Naive thymus-derived CD8-positive, alpha-beta T cell (primary cell): ENCODE results near the gene ATXN2. TPM values are rescaled to one million over a fixed set of nuclear protein-coding genes. Genes with fewer than 3 reads are reported as not detected.
A peak's percentile ranks its signal among the peaks of the same experiment; 100 is the strongest.
"Not testable (repeated sequence)": the region's sequence is repeated elsewhere in the genome, so short reads cannot be mapped to it uniquely, and the experiment has no call there.

Experiments used
- ATAC-seq, 2 donors: fragments of 150-1000 bp; cut with Tn5 transposase in 1 of 2; sonication (Bioruptor Pico), chemical (Tn5 transposase) in 1 of 2; 1 replicate in 1 of 2; 2 replicates in 1 of 2; pipeline ENCODE4 v1.10.0; 2021; ENCODE audit warnings: mild to moderate bottlenecking in 2 of 2, moderate library complexity in 2 of 2
- POLR2A ChIA-PET: fragments of 350-600 bp; sonication (Branson Sonifier 250); formaldehyde crosslinking; loops from one replicate; lab custom pipeline; 2021; ENCODE audit warnings: antibody characterized with exemption; lab: Charles Lee
- DNase-seq, 10 donors: peaks; one replicate each; pipeline versions ENCODE4 v3.0.0 to v3.0.0-alpha.2; 2020 to 2022
- H3K27ac Mint-ChIP-seq, 10 donors: one replicate each; pipeline ENCODE4 v1.8.0; 2020 to 2022; ENCODE audit warnings: mild to moderate bottlenecking in 10 of 10, mixed read lengths in 10 of 10, moderate library complexity in 4 of 10, inconsistent platforms in 1 of 10
- H3K27me3 Mint-ChIP-seq, 5 donors: one replicate each; pipeline ENCODE4 v1.8.0; 2021 to 2022; ENCODE audit warnings: mixed read lengths in 5 of 5
- H3K36me3 Mint-ChIP-seq, 3 donors: one replicate each; pipeline ENCODE4 v1.8.0; 2020 to 2022; ENCODE audit warnings: mixed read lengths in 3 of 3, mild to moderate bottlenecking in 2 of 3, inconsistent platforms in 1 of 3
- H3K4me1 Mint-ChIP-seq, 4 donors: one replicate each; pipeline ENCODE4 v1.8.0; 2021 to 2022; ENCODE audit warnings: mixed read lengths in 4 of 4
- H3K4me3 Mint-ChIP-seq, 10 donors: one replicate each; pipeline ENCODE4 v1.8.0; 2020 to 2022; ENCODE audit warnings: mild to moderate bottlenecking in 10 of 10, mixed read lengths in 10 of 10, moderate library complexity in 6 of 10, inconsistent platforms in 1 of 10
- H3K9me3 Mint-ChIP-seq, 9 donors: one replicate each; pipeline ENCODE4 v1.8.0; 2020 to 2022; ENCODE audit warnings: mixed read lengths in 9 of 9, mild to moderate bottlenecking in 3 of 9, inconsistent platforms in 1 of 9, moderate library complexity in 1 of 9
- polyA plus RNA-seq, 3 donors: library from polyadenylated mRNA; unstranded; fragments of 300-500 nt; fragmentation: Illumina TruSeq; gene quantifications; one replicate each; pipeline ENCODE4 v1.2.3, GENCODE V29; 2021
- total RNA-seq, 8 experiments: library from RNA in 2 of 8; stranded (reverse) in 2 of 8; gene quantifications; one replicate each; pipeline ENCODE4 v1.2.3 and lab custom pipeline; 2021 to 2026

ATXN2 gene
- total and polyA plus RNA-seq, 5 experiments from 2014 or later = 14.5 to 63.0 (median 27.4) TPM

GRCh38 chr12:111596985-111597830, 1.9 kb downstream of the ATXN2 start:
- H3K4me3 Mint-ChIP-seq = peak overlapping the region; percentile 90 to 99 (median 94)
- peak overlapping the region; percentile 87 to 98 (median 92) for H3K27ac Mint-ChIP-seq
- DNase-seq (peak in 8 of 10 donors; percentile 1 to 31 (median 11)), ATAC-seq (no peak)
- H3K36me3 Mint-ChIP-seq = no peaks in the 10 kb centered on the region
- H3K9me3 Mint-ChIP-seq = no peaks in the 10 kb centered on the region
- H3K27me3 Mint-ChIP-seq = peaks cover 0 to 3% (median 0%) of the 10 kb centered on the region in 5 donors
- POLR2A ChIA-PET = no interaction called here
- peaks cover 22 to 51% (median 46%) of the 10 kb centered on the region in 4 donors for H3K4me1 Mint-ChIP-seq

- peak overlapping the region in 4 of 10 donors; percentile 32 to 87 (median 64) for H3K27ac Mint-ChIP-seq
- not testable (repeated sequence) for H3K9me3 Mint-ChIP-seq, DNase-seq, H3K36me3 Mint-ChIP-seq, H3K27me3 Mint-ChIP-seq, ATAC-seq
- H3K4me1 Mint-ChIP-seq = peaks cover 22 to 52% (median 46%) of the 10 kb centered on the region in 4 donors
- peak overlapping the region in 3 of 10 donors; percentile 9 to 56 (median 37) for H3K4me3 Mint-ChIP-seq
- POLR2A ChIA-PET = interaction anchor here (0.6 kb wide), 1 partner anchor 48 kb away, joined by 3 read pairs; no protein-coding TSS in a partner anchor
Observed at GRCh38 chr12:111595341-111595835, 3.7 kb downstream of the ATXN2 start.

GRCh38 chr12:111591399-111592010, 7.6 kb downstream of the ATXN2 start:
- H3K9me3 Mint-ChIP-seq, POLR2A ChIA-PET: not testable (repeated sequence)
- H3K4me1 Mint-ChIP-seq = peaks cover 12 to 60% (median 38%) of the 10 kb centered on the region in 4 donors

GRCh38 chr12:111590552-111590951, 8.6 kb downstream of the ATXN2 start:
- H3K27ac Mint-ChIP-seq = peak overlapping the region in 1 of 10 donors; percentile 17
- DNase-seq = no peak
- H3K36me3 Mint-ChIP-seq = peaks cover 0 to 2% (median 0%) of the 10 kb centered on the region in 3 donors
- H3K9me3 Mint-ChIP-seq = no peaks in the 10 kb centered on the region
- H3K27me3 Mint-ChIP-seq = no peaks in the 10 kb centered on the region
- POLR2A ChIA-PET = interaction anchor here (0.6 kb wide), 1 partner anchor 239 kb away, joined by 3 read pairs; no protein-coding TSS in a partner anchor
- H3K4me1 Mint-ChIP-seq = peaks cover 8 to 54% (median 33%) of the 10 kb centered on the region in 4 donors
- H3K4me3 Mint-ChIP-seq = no peak overlapping the region
- ATAC-seq = no peak

More at GRCh38 chr12:111591399-111592010, 7.6 kb downstream of the ATXN2 start:
- not testable (repeated sequence) for H3K36me3 Mint-ChIP-seq, H3K4me3 Mint-ChIP-seq, H3K27me3 Mint-ChIP-seq, H3K27ac Mint-ChIP-seq, ATAC-seq, DNase-seq

GRCh38 chr12:111589601-111590000, 9.5 kb downstream of the ATXN2 start:
- Mint-ChIP-seq H3K4me3 (no peak overlapping the region), H3K9me3 (no peaks in the 10 kb centered on the region), H3K27me3 (no peaks in the 10 kb centered on the region), H3K36me3 (peaks cover 0 to 2% (median 0%) of the 10 kb centered on the region in 3 donors), H3K4me1 (peaks cover 7 to 51% (median 23%) of the 10 kb centered on the region in 4 donors), H3K27ac (peak overlapping the region in 1 of 10 donors; percentile 29)
- ATAC-seq (no peak), DNase-seq (no peak)
- POLR2A ChIA-PET = no interaction called here

- no peaks in the 10 kb centered on the region for H3K27me3 Mint-ChIP-seq
- H3K36me3 Mint-ChIP-seq = peaks cover 0 to 2% (median 0%) of the 10 kb centered on the region in 3 donors
- H3K9me3 Mint-ChIP-seq = no peaks in the 10 kb centered on the region
- no peak for DNase-seq
- POLR2A ChIA-PET = no interaction called here
- peaks cover 3 to 45% (median 12%) of the 10 kb centered on the region in 4 donors for H3K4me1 Mint-ChIP-seq
- ATAC-seq = no peak
- H3K4me3 Mint-ChIP-seq = peak overlapping the region in 1 of 10 donors; percentile 14
- peak overlapping the region in 1 of 10 donors; percentile 12 for H3K27ac Mint-ChIP-seq
Observed at GRCh38 chr12:111588010-111588409, 11.1 kb downstream of the ATXN2 start.

- POLR2A ChIA-PET = interaction anchor here (0.6 to 0.7 kb wide), 2 partner anchors 46 to 1331 kb away, joined by 4 to 5 read pairs; no protein-coding TSS in a partner anchor
- Mint-ChIP-seq H3K36me3 (peaks cover 0 to 3% (median 0%) of the 10 kb centered on the region in 3 donors), H3K27me3 (no peaks in the 10 kb centered on the region), H3K4me3 (no peak overlapping the region), H3K9me3 (no peaks in the 10 kb centered on the region), H3K4me1 (peaks cover 2 to 39% (median 12%) of the 10 kb centered on the region in 4 donors), H3K27ac (no peak overlapping the region)
- no peak for DNase-seq
- ATAC-seq = no peak
Observed at GRCh38 chr12:111586986-111587385, 12.1 kb downstream of the ATXN2 start.

GRCh38 chr12:111585690-111586089, 13.4 kb downstream of the ATXN2 start:
- no peak for ATAC-seq
- Mint-ChIP-seq H3K27ac (no peak overlapping the region), H3K4me3 (no peak overlapping the region), H3K27me3 (no peaks in the 10 kb centered on the region), H3K4me1 (peaks cover 9 to 44% (median 18%) of the 10 kb centered on the region in 4 donors), H3K9me3 (no peaks in the 10 kb centered on the region), H3K36me3 (peaks cover 4 to 6% (median 4%) of the 10 kb centered on the region in 3 donors)
- POLR2A ChIA-PET = interaction anchor here (0.7 kb wide), 2 partner anchors 8 to 1112 kb away, joined by 3 to 4 read pairs; no protein-coding TSS in a partner anchor
- no peak for DNase-seq

- Mint-ChIP-seq H3K27ac (no peak overlapping the region), H3K27me3 (no peaks in the 10 kb centered on the region), H3K9me3 (no peaks in the 10 kb centered on the region)
Observed at GRCh38 chr12:111584959-111585358, 14.2 kb downstream of the ATXN2 start.

GRCh38 chr12:111583506-111583905, 15.6 kb downstream of the ATXN2 start:
- Mint-ChIP-seq H3K4me1 (peaks cover 9 to 43% (median 24%) of the 10 kb centered on the region in 4 donors), H3K36me3 (peaks cover 4 to 11% (median 4%) of the 10 kb centered on the region in 3 donors)
- not testable (repeated sequence) for H3K27ac Mint-ChIP-seq, ATAC-seq, DNase-seq, H3K9me3 Mint-ChIP-seq, H3K4me3 Mint-ChIP-seq, H3K27me3 Mint-ChIP-seq
- POLR2A ChIA-PET = interaction anchor here (0.6 kb wide), 1 partner anchor 51 kb away, joined by 4 read pairs; no protein-coding TSS in a partner anchor

More at GRCh38 chr12:111584959-111585358, 14.2 kb downstream of the ATXN2 start:
- H3K4me3 Mint-ChIP-seq = no peak overlapping the region
- H3K36me3 Mint-ChIP-seq = peaks cover 4 to 9% (median 4%) of the 10 kb centered on the region in 3 donors
- peaks cover 9 to 45% (median 22%) of the 10 kb centered on the region in 4 donors for H3K4me1 Mint-ChIP-seq
- POLR2A ChIA-PET = no interaction called here
- DNase-seq (no peak), ATAC-seq (no peak)

GRCh38 chr12:111582133-111582747, 16.9 kb downstream of the ATXN2 start:
- Mint-ChIP-seq H3K36me3 (peaks cover 4 to 12% (median 4%) of the 10 kb centered on the region in 3 donors), H3K4me1 (peaks cover 7 to 41% (median 25%) of the 10 kb centered on the region in 4 donors), H3K27me3 (no peaks in the 10 kb centered on the region), H3K4me3 (no peak overlapping the region), H3K9me3 (no peaks in the 10 kb centered on the region), H3K27ac (peak overlapping the region in 2 of 10 donors; percentile 7 to 24)
- ATAC-seq (no peak), DNase-seq (no peak)
- POLR2A ChIA-PET = no interaction called here
